GM19240 (cell line): Measurements from ENCODE around the gene FARP1.

Experiments
- DNase-seq: peaks from one replicate; pipeline ENCODE4 v3.0.0; 2011; ENCODE audit warnings: low spot score; ENCODE audit not compliant: insufficient read length

FARP1 gene

GRCh38 chr13:98305670-98306069, 162.8 kb downstream of the FARP1 start:
- DNase-seq, result no peak

- no peak for DNase-seq
Observed at GRCh38 chr13:98307463-98308085, 164.7 kb downstream of the FARP1 start.

GRCh38 chr13:98308086-98308911, 165.4 kb downstream of the FARP1 start:
- no peak for DNase-seq

GRCh38 chr13:98309569-98310335, 166.9 kb downstream of the FARP1 start:
- no peak for DNase-seq

GRCh38 chr13:98310485-98311199, 167.7 kb downstream of the FARP1 start:
- no peak for DNase-seq

- no peak for DNase-seq
Observed at GRCh38 chr13:98311200-98311548, 168.3 kb downstream of the FARP1 start.

GRCh38 chr13:98312606-98313005, 169.7 kb downstream of the FARP1 start:
- no peak for DNase-seq

GRCh38 chr13:98313023-98313921, 170.4 kb downstream of the FARP1 start:
- DNase-seq, result no peak

- no peak for DNase-seq
Observed at GRCh38 chr13:98313922-98314292, 171.0 kb downstream of the FARP1 start.

- no peak for DNase-seq
Observed at GRCh38 chr13:98315466-98315865, 172.6 kb downstream of the FARP1 start.

- no peak for DNase-seq
Observed at GRCh38 chr13:98315902-98316301, 173.0 kb downstream of the FARP1 start.

- no peak for DNase-seq
Observed at GRCh38 chr13:98317573-98318171, 174.8 kb downstream of the FARP1 start.

GRCh38 chr13:98318263-98318878, 175.5 kb downstream of the FARP1 start:
- no peak for DNase-seq

- DNase-seq, result no peak
Observed at GRCh38 chr13:98320561-98321105, 177.7 kb downstream of the FARP1 start.

- DNase-seq, result no peak
Observed at GRCh38 chr13:98321395-98321794, 178.5 kb downstream of the FARP1 start.

GRCh38 chr13:98322091-98322718, 179.3 kb downstream of the FARP1 start:
- DNase-seq, result no peak

GRCh38 chr13:98324105-98324504, 181.2 kb downstream of the FARP1 start:
- no peak for DNase-seq

- DNase-seq, result no peak
Observed at GRCh38 chr13:98325724-98326123, 182.8 kb downstream of the FARP1 start.

- no peak for DNase-seq
Observed at GRCh38 chr13:98326291-98326690, 183.4 kb downstream of the FARP1 start.
